NOMO-1 (cell line): ENCODE data around the gene PSTPIP1.
A peak's percentile ranks its signal among the peaks of the same experiment; 100 is the strongest.

Experiments
- DNase-seq, 2 experiments: peaks; one replicate each; lab custom pipeline; 2025; ENCODE audit not compliant: unreplicated experiment in 2 of 2; lab: John Stamatoyannopoulos, UW

Gene PSTPIP1

GRCh38 chr15:76978522-76979330 lies 16.2 kb upstream of the PSTPIP1 start:
- no peak for DNase-seq

- DNase-seq: no peak
Observed at GRCh38 chr15:76979331-76979925, 15.5 kb upstream of the PSTPIP1 start.

- DNase-seq: no peak
Observed at GRCh38 chr15:76979996-76980520, 14.9 kb upstream of the PSTPIP1 start.

- DNase-seq: no peak
Observed at GRCh38 chr15:76982356-76982755, 12.6 kb upstream of the PSTPIP1 start.

- no peak for DNase-seq
Observed at GRCh38 chr15:76982756-76983155, 12.2 kb upstream of the PSTPIP1 start.

GRCh38 chr15:76983590-76984375 lies 11.1 kb upstream of the PSTPIP1 start:
- DNase-seq: peak; percentile 71 to 82

GRCh38 chr15:76986743-76987142 lies 8.2 kb upstream of the PSTPIP1 start:
- no peak for DNase-seq

- DNase-seq: no peak
Observed at GRCh38 chr15:76987276-76987675, 7.7 kb upstream of the PSTPIP1 start.

GRCh38 chr15:76987896-76988860 lies 6.7 kb upstream of the PSTPIP1 start:
- DNase-seq: peak; percentile 91 to 94

GRCh38 chr15:76988867-76989780 lies 5.8 kb upstream of the PSTPIP1 start:
- DNase-seq: no peak

GRCh38 chr15:76991048-76991447 lies 3.9 kb upstream of the PSTPIP1 start:
- DNase-seq: no peak

GRCh38 chr15:76991741-76992645 lies 2.9 kb upstream of the PSTPIP1 start:
- peak; percentile 29 to 68 for DNase-seq

GRCh38 chr15:76993114-76993725 lies 1.7 kb upstream of the PSTPIP1 start:
- DNase-seq: no peak

- peak; percentile 67 to 82 for DNase-seq
Observed at GRCh38 chr15:76994001-76994400, 925 bp upstream of the PSTPIP1 start.

GRCh38 chr15:76994496-76994895 lies 430 bp upstream of the PSTPIP1 start:
- no peak for DNase-seq

- DNase-seq: no peak
Observed at GRCh38 chr15:76996076-76996525, 1.2 kb downstream of the PSTPIP1 start.

- no peak for DNase-seq
Observed at GRCh38 chr15:76996526-76997401, 1.8 kb downstream of the PSTPIP1 start.
